H1 (cell line): ENCODE results near the gene HOXB5. TPM values are rescaled to one million over a fixed set of nuclear protein-coding genes. Genes with fewer than 3 reads are reported as not detected.

Experiments used
- polyA plus RNA-seq, 7 experiments: library from polyadenylated mRNA; depleted of rRNA in 3 of 7; stranded (reverse) in 5 of 7; unstranded in 2 of 7; fragments of >200 nt in 5 of 7; fragments of 200-250 nt in 2 of 7; gene quantifications; 1 replicate in 5 of 7; 2 replicates in 1 of 7; 4 replicates in 1 of 7; pipeline versions ENCODE4 v1.2.1 to v1.2.3, GENCODE V29; 2011 to 2013; ENCODE audit warnings: missing spikeins in 2 of 7, mixed read lengths in 2 of 7
- total RNA-seq: library from RNA; stranded (reverse); fragmentation: NEBNext Ultra II Directional; extraction: Animal tissue kit (Norgen Biotek cat#: 25700); gene quantifications from 2 replicates; pipeline ENCODE4 v1.2.1, GENCODE V29; 2021
- TF ChIP-seq, protein P1 (sequence below), 3 experiments: IDR thresholded peaks; 1 replicate in 2 of 3; 2 replicates in 1 of 3; pipeline versions ENCODE4 v1.5.1 to v1.6.1; 2011; ENCODE audit warnings: low read length in 3 of 3, mild to moderate bottlenecking in 3 of 3, inconsistent platforms in 2 of 3, low read depth in 1 of 3, moderate library complexity in 1 of 3; ENCODE audit not compliant: insufficient read depth in 1 of 3; ENCODE audit errors: control extremely low read depth in 1 of 3

HOXB5 gene
- total and polyA plus RNA-seq, 2 of the 8 experiments (the other 6 are each of a cell fraction or from before 2014, with no cell fraction given) = not detected

DNA sequence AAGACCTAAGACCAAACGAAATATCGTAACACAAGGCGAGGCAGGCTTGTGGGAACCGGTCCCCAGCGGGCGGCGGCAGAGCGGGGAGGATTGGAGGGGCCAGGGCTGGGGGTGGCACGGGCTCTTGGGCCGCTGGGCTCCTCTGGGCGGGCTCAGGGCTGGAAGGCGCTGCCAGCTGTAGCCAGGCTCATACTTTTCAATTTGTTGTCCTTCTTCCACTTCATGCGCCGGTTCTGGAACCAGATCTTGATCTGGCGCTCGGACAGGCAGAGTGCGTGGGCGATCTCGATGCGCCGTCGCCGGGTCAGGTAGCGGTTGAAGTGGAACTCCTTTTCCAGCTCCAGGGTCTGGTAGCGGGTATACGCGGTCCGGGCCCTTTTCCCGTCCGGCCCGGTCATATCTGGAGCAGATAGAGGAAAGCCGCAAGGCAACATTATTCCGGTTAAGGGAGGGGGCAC, 1.5 kb downstream of the HOXB5 start (continued):
- TF ChIP-seq, protein P1, sequence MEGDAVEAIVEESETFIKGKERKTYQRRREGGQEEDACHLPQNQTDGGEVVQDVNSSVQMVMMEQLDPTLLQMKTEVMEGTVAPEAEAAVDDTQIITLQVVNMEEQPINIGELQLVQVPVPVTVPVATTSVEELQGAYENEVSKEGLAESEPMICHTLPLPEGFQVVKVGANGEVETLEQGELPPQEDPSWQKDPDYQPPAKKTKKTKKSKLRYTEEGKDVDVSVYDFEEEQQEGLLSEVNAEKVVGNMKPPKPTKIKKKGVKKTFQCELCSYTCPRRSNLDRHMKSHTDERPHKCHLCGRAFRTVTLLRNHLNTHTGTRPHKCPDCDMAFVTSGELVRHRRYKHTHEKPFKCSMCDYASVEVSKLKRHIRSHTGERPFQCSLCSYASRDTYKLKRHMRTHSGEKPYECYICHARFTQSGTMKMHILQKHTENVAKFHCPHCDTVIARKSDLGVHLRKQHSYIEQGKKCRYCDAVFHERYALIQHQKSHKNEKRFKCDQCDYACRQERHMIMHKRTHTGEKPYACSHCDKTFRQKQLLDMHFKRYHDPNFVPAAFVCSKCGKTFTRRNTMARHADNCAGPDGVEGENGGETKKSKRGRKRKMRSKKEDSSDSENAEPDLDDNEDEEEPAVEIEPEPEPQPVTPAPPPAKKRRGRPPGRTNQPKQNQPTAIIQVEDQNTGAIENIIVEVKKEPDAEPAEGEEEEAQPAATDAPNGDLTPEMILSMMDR (IDR thresholded peaks at IDR 0.05; ENCODE audit: control extremely low read depth in 1 of 3, insufficient read depth in 1 of 3, low read depth in 1 of 3, low read length in 3 of 3) = no peak
